Measurements from ENCODE around the gene TMCC3. TPM values are rescaled to one million over a fixed set of nuclear protein-coding genes. Genes with fewer than 3 reads are reported as not detected.

TMCC3 gene
- polyA plus RNA-seq, 1 experiment = 0.29 TPM

- ChIA-PET POLR2A (no interaction called here), CTCF (no interaction called here)
- Histone ChIP-seq H3K4me3 (ENCODE audit: low read depth, low read length) (no peak overlapping the region), H3K9me3 (ENCODE audit: control insufficient read depth, insufficient read depth, low read length) (peaks cover 3% of the 10 kb centered on the region; the same call in 1 of the 2 replicates), H3K27me3 (ENCODE audit: control insufficient read depth, insufficient read depth, low read length) (peaks cover 33% of the 10 kb centered on the region), H3K27ac (ENCODE audit: low read depth, low read length) (no peak overlapping the region)
- TF ChIP-seq CTCF (IDR thresholded peaks at IDR 0.05; ENCODE audit: low read depth, low read length) = no peak
- no peak for DNase-seq (ENCODE audit: low read depth, low spot score)
Measured at GRCh38 chr12:94557746-94558295, 92.5 kb downstream of the TMCC3 start.

- ChIA-PET POLR2A (no interaction called here), CTCF (interaction anchor here (0.7 kb wide), 1 partner anchor 1324 kb away, joined by 4 read pairs; no protein-coding TSS in a partner anchor)
- no peak overlapping the region for H3K4me3 ChIP-seq (ENCODE audit: low read depth, low read length)
- DNase-seq (ENCODE audit: low read depth, low spot score) = no peak
- peaks cover 3% of the 10 kb centered on the region; the same call in 1 of the 2 replicates for H3K9me3 ChIP-seq (ENCODE audit: control insufficient read depth, insufficient read depth, low read length)
- H3K27ac ChIP-seq (ENCODE audit: low read depth, low read length) = no peak overlapping the region
- peaks cover 23% of the 10 kb centered on the region for H3K27me3 ChIP-seq (ENCODE audit: control insufficient read depth, insufficient read depth, low read length)
- no peak for TF ChIP-seq CTCF (IDR thresholded peaks at IDR 0.05; ENCODE audit: low read depth, low read length)
Measured at GRCh38 chr12:94555687-94556086, 94.7 kb downstream of the TMCC3 start.

- POLR2A ChIA-PET = interaction anchor here (0.6 kb wide), 1 partner anchor 381 kb away, joined by 7 read pairs; no protein-coding TSS in a partner anchor
Measured at GRCh38 chr12:94553875-94554274, 96.5 kb downstream of the TMCC3 start.

GRCh38 chr12:94553130-94553519 lies 97.2 kb downstream of the TMCC3 start:
- Histone ChIP-seq H3K4me3 (ENCODE audit: low read depth, low read length) (no peak overlapping the region), H3K9me3 (ENCODE audit: control insufficient read depth, insufficient read depth, low read length) (peaks cover 4% of the 10 kb centered on the region; the same call in 1 of the 2 replicates), H3K27ac (ENCODE audit: low read depth, low read length) (no peak overlapping the region), H3K27me3 (ENCODE audit: control insufficient read depth, insufficient read depth, low read length) (peaks cover 12% of the 10 kb centered on the region)
- no peak for DNase-seq (ENCODE audit: low read depth, low spot score)
- ChIA-PET POLR2A (interaction anchor here (0.7 kb wide), 2 partner anchors 9 to 18 kb away, joined by 6 to 7 read pairs; no protein-coding TSS in a partner anchor), CTCF (no interaction called here)
- no peak for TF ChIP-seq CTCF (IDR thresholded peaks at IDR 0.05; ENCODE audit: low read depth, low read length)

More at GRCh38 chr12:94553875-94554274, 96.5 kb downstream of the TMCC3 start:
- Histone ChIP-seq H3K27me3 (ENCODE audit: control insufficient read depth, insufficient read depth, low read length) (peaks cover 16% of the 10 kb centered on the region), H3K27ac (ENCODE audit: low read depth, low read length) (no peak overlapping the region), H3K4me3 (ENCODE audit: low read depth, low read length) (no peak overlapping the region), H3K9me3 (ENCODE audit: control insufficient read depth, insufficient read depth, low read length) (peaks cover 3% of the 10 kb centered on the region; the same call in 1 of the 2 replicates)
- no peak for DNase-seq (ENCODE audit: low read depth, low spot score)
- CTCF ChIA-PET = interaction anchor here (0.6 kb wide), 1 partner anchor 533 kb away, joined by 4 read pairs; no protein-coding TSS in a partner anchor
- TF ChIP-seq CTCF (IDR thresholded peaks at IDR 0.05; ENCODE audit: low read depth, low read length) = no peak

GRCh38 chr12:94551810-94552209 lies 98.5 kb downstream of the TMCC3 start:
- POLR2A ChIA-PET = no interaction called here
- peaks cover 8% of the 10 kb centered on the region; the same call in 1 of the 2 replicates for H3K9me3 ChIP-seq (ENCODE audit: control insufficient read depth, insufficient read depth, low read length)
- TF ChIP-seq CTCF (IDR thresholded peaks at IDR 0.05; ENCODE audit: low read depth, low read length) = no peak
- CTCF ChIA-PET = no interaction called here
- peaks cover 12% of the 10 kb centered on the region for H3K27me3 ChIP-seq (ENCODE audit: control insufficient read depth, insufficient read depth, low read length)
- H3K4me3 ChIP-seq (ENCODE audit: low read depth, low read length) = no peak overlapping the region
- no peak overlapping the region for H3K27ac ChIP-seq (ENCODE audit: low read depth, low read length)
- DNase-seq (ENCODE audit: low read depth, low spot score) = no peak

Data from AG04450 (cell line).